Kidney (tissue), 14 donors: ENCODE measurements around the gene DPYSL3. TPM values are rescaled to one million over a fixed set of nuclear protein-coding genes. Genes with fewer than 3 reads are reported as not detected.

Source experiments
- DNase-seq, 5 donors: peaks; one replicate each; pipeline ENCODE4 v3.0.0-alpha.2; 2013 to 2020
- FAIRE-seq: peaks from 2 replicates; lab custom pipeline; 2012; peaks lifted over from hg19 to GRCh38; lab: Jason Lieb, UNC
- H3K27ac ChIP-seq, 2 donors: one replicate each; pipeline ENCODE4 v1.7.0; 2013; ENCODE audit warnings: low read depth in 2 of 2, low read length in 2 of 2, inconsistent platforms in 1 of 2
- H3K27me3 ChIP-seq: one replicate; pipeline ENCODE4 v1.7.1; 2013; ENCODE audit warnings: low read length, inconsistent platforms; ENCODE audit not compliant: control insufficient read depth, insufficient read depth
- H3K36me3 ChIP-seq, 3 donors: one replicate each; pipeline versions ENCODE4 v1.7.0 to v1.7.1; 2013; ENCODE audit warnings: low read length in 3 of 3, control low read depth in 1 of 3, inconsistent platforms in 1 of 3; ENCODE audit not compliant: insufficient read depth in 3 of 3, control insufficient read depth in 2 of 3
- H3K4me1 ChIP-seq, 3 donors: one replicate each; pipeline versions ENCODE4 v1.7.0 to v1.7.1; 2013; ENCODE audit warnings: low read length in 3 of 3, inconsistent platforms in 1 of 3, low read depth in 1 of 3; ENCODE audit not compliant: control insufficient read depth in 2 of 3, insufficient read depth in 2 of 3
- H3K4me3 ChIP-seq, 3 donors: one replicate each; pipeline versions ENCODE4 v1.7.0 to v1.8.1; 2013; ENCODE audit warnings: low read length in 3 of 3, control low read depth in 1 of 3, inconsistent platforms in 1 of 3
- H3K9ac ChIP-seq, 3 donors: one replicate each; pipeline versions ENCODE4 v1.7.0 to v1.7.1; 2013; ENCODE audit warnings: low read length in 3 of 3, control low read depth in 1 of 3, inconsistent platforms in 1 of 3
- H3K9me3 ChIP-seq, 3 donors: one replicate each; pipeline versions ENCODE4 v1.7.0 to v1.7.1; 2013; ENCODE audit warnings: low read length in 3 of 3, control low read depth in 1 of 3, inconsistent platforms in 1 of 3; ENCODE audit not compliant: control insufficient read depth in 2 of 3, insufficient read depth in 1 of 3
- intact Hi-C: fragments of 100-400 bp; cut with DNase I; formaldehyde crosslinking; loops from one replicate; pipeline ENCODE4 v1.11.1; 2022
- polyA plus RNA-seq: library from polyadenylated mRNA; stranded (reverse); fragments of 350-450 nt; fragmentation: Illumina TruSeq; extraction: RNeasy Lipid Tissue Mini Kit (QIAGEN cat#74804); gene quantifications from one replicate; pipeline ENCODE4 v1.2.3, GENCODE V29; 2014; ENCODE audit warnings: low read depth, low replicate concordance; ENCODE audit not compliant: insufficient read depth
- total RNA-seq: library from RNA; stranded (reverse); fragmentation: NEBNext Ultra II Directional; extraction: Animal tissue kit (Norgen Biotek cat#: 25700); gene quantifications from one replicate; pipeline ENCODE4 v1.2.1, GENCODE V29; 2021
- TF ChIP-seq, protein P1 (sequence below): IDR thresholded peaks from 3 replicates; pipeline ENCODE4 v1.5.1; 2012; ENCODE audit warnings: mild to moderate bottlenecking, moderate library complexity, borderline replicate concordance; ENCODE audit not compliant: insufficient read depth; ENCODE audit errors: extremely low read depth
- donor health status: control.
- donor health status: control.
- donor health status: control.
- donor health status: control.
- donor health status: control.
- donor health status: DM: yes; HTN: yes; CAD: no.
- donor health status: Normal renal cell carcinoma (clear cell type).

The DPYSL3 gene
- total and polyA plus RNA-seq, 2 donors from 2014 or later: 7.1 to 19.1 TPM

DNA sequence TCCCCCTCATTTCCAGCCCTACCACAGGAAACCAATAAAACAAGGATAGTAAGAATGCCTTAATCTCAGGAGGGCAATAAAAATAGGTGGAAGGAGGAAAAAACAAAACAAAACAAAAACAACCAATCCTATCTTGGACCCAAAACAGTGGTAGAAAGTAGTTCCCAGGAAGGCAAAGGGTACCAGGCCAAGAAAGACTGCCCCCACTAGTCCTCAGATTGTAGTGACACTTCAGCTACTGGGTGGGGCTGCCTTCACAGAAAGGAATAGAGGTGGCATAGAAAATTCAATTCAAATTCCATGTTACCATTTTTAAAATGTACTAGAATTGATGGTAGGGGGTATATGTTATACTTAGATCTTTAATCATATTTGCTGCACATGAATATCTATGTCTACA is 59.3 kb downstream of the DPYSL3 start:
- H3K27me3 ChIP-seq: peaks cover 3% of the 10 kb centered on the region
- no peak for FAIRE-seq
- no peak overlapping the region for H3K4me3 ChIP-seq
- intact Hi-C loops: no loop called here
- TF ChIP-seq, protein P1, sequence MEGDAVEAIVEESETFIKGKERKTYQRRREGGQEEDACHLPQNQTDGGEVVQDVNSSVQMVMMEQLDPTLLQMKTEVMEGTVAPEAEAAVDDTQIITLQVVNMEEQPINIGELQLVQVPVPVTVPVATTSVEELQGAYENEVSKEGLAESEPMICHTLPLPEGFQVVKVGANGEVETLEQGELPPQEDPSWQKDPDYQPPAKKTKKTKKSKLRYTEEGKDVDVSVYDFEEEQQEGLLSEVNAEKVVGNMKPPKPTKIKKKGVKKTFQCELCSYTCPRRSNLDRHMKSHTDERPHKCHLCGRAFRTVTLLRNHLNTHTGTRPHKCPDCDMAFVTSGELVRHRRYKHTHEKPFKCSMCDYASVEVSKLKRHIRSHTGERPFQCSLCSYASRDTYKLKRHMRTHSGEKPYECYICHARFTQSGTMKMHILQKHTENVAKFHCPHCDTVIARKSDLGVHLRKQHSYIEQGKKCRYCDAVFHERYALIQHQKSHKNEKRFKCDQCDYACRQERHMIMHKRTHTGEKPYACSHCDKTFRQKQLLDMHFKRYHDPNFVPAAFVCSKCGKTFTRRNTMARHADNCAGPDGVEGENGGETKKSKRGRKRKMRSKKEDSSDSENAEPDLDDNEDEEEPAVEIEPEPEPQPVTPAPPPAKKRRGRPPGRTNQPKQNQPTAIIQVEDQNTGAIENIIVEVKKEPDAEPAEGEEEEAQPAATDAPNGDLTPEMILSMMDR: no peak
- no peak overlapping the region for H3K27ac ChIP-seq
- no peaks in the 10 kb centered on the region for H3K36me3 ChIP-seq
- H3K4me1 ChIP-seq: peaks cover 0 to 5% (median 0%) of the 10 kb centered on the region in 3 donors
- H3K9me3 ChIP-seq: no peaks in the 10 kb centered on the region
- no peak for DNase-seq
- H3K9ac ChIP-seq: no peak overlapping the region

DNA sequence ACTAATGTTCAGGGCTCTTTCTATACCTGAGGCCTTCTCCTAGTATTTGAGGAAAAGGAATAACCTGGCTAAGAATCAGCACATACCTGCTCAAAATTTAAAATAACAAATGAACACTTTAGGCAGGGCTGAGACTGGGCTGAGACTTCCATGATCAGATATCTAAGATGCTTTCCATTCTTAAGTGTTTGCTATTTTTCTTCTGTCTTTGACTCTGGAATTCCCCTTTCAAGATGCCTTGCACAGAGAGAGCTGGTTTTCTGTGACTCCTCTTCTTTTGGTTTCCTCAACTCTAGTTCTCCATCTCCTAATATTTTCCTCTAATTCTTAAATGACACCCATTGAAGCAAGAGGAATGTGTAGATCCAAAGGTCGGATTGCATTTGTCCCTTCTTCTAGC is 61.1 kb downstream of the DPYSL3 start:
- TF ChIP-seq, protein P1: no peak
- FAIRE-seq: no peak
- no peak overlapping the region for H3K9ac ChIP-seq
- H3K9me3 ChIP-seq: no peaks in the 10 kb centered on the region
- DNase-seq: no peak
- H3K4me1 ChIP-seq: peaks cover 0 to 5% (median 0%) of the 10 kb centered on the region in 3 donors
- no peak overlapping the region for H3K4me3 ChIP-seq
- no peaks in the 10 kb centered on the region for H3K36me3 ChIP-seq
- H3K27ac ChIP-seq: no peak overlapping the region
- peaks cover 3% of the 10 kb centered on the region for H3K27me3 ChIP-seq
- intact Hi-C loops: no loop called here

DNA sequence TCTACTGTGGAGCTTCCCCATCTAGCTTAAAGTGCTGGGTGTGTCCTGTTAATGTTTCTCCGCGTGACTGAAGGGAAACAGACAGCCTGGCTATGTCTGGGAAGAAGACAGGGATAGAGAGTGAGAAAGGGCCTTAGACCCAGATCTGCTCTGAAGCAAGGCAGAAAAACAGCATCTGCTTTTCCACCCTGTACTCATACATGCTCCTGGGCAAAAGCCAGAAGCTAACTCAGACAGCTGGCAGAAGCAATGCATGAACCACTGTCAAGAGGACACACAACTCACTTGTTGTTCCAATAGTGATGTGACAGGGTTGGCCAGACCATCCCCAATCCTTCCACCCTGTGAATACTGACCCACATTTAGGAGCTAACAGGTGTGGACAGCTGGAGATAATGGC is 63.3 kb downstream of the DPYSL3 start:
- no peaks in the 10 kb centered on the region for H3K36me3 ChIP-seq
- no peaks in the 10 kb centered on the region for H3K4me1 ChIP-seq
- H3K27me3 ChIP-seq: no peaks in the 10 kb centered on the region
- H3K9me3 ChIP-seq: no peaks in the 10 kb centered on the region
- H3K9ac ChIP-seq: no peak overlapping the region
- intact Hi-C loops: no loop called here
- H3K4me3 ChIP-seq: no peak overlapping the region
- TF ChIP-seq, protein P1: no peak
- FAIRE-seq (no peak), DNase-seq (no peak)
- no peak overlapping the region for H3K27ac ChIP-seq

DNA sequence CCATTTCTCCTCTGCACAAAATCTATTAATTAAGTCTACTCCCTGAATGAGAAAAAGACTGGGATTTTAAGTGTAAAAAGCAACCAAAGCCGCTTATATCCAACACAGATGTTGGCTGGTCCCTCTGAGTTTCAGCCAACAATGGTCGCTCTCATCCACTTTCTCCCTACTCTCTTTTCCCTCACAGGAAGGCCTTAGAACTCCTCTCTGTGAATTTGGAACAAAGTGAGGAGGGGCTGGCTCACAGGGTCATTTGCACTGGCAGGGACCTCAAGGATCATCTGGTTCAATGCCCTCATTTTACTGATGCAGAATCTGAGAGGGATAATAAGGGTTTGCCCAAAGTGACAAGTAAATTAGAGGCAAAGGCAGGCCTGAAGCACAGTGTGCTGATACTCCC is 64.0 kb downstream of the DPYSL3 start:
- Histone ChIP-seq H3K9ac (no peak overlapping the region), H3K27me3 (no peaks in the 10 kb centered on the region), H3K4me3 (no peak overlapping the region), H3K27ac (no peak overlapping the region), H3K4me1 (no peaks in the 10 kb centered on the region), H3K36me3 (no peaks in the 10 kb centered on the region), H3K9me3 (no peaks in the 10 kb centered on the region)
- TF ChIP-seq, protein P1: no peak
- no peak for DNase-seq
- no peak for FAIRE-seq
- intact Hi-C loops: no loop called here
